Thoracic aorta (tissue), 2 donors: Measurements from ENCODE around the gene DSCAM. TPM values are rescaled to one million over a fixed set of nuclear protein-coding genes. Genes with fewer than 3 reads are reported as not detected.

Experiments
- ATAC-seq: fragments of 150-250 bp; one replicate; pipeline ENCODE4 v1.8.0; 2017; ENCODE audit warnings: low read depth; ENCODE audit not compliant: insufficient number of reproducible peaks, low FRiP score
- DNase-seq: peaks from one replicate; pipeline ENCODE4 v3.0.0-alpha.2; 2020; ENCODE audit warnings: low spot score
- H3K27ac ChIP-seq, 2 donors: fragments of 200-600 bp; sonication (generic); 1 replicate in 1 of 2; 2 replicates in 1 of 2; pipeline ENCODE4 v1.5.1; 2016; ENCODE audit warnings: mild to moderate bottlenecking in 2 of 2, moderate library complexity in 2 of 2
- H3K27me3 ChIP-seq: fragments of 200-600 bp; sonication (generic); replicated peaks from 2 replicates; pipeline ENCODE4 v1.6.0; 2016; ENCODE audit warnings: mild to moderate bottlenecking; ENCODE audit not compliant: insufficient read depth
- H3K36me3 ChIP-seq: fragments of 200-600 bp; sonication (generic); one replicate; pipeline ENCODE4 v1.5.1; 2016
- H3K4me1 ChIP-seq, 2 donors: fragments of 200-600 bp; sonication (generic); 1 replicate in 1 of 2; 2 replicates in 1 of 2; pipeline versions ENCODE4 v1.5.1 to v1.6.0; 2016; ENCODE audit warnings: low read depth in 2 of 2, mild to moderate bottlenecking in 1 of 2; ENCODE audit not compliant: control insufficient read depth in 1 of 2
- H3K4me3 ChIP-seq: fragments of 200-600 bp; sonication (generic); 2 replicates; pipeline ENCODE4 v1.5.1; 2016; ENCODE audit warnings: mild to moderate bottlenecking
- H3K9me3 ChIP-seq: fragments of 200-600 bp; sonication (generic); 2 replicates; pipeline ENCODE4 v1.5.1; 2016
- CTCF ChIP-seq: fragments of 200-600 bp; sonication (generic); IDR thresholded peaks from one replicate; pipeline ENCODE4 v1.5.1; 2019; ENCODE audit warnings: antibody characterized with exemption
- total RNA-seq, 2 donors: library from RNA; depleted of rRNA; stranded (reverse); fragments of >200 nt; gene quantifications; one replicate each; pipeline versions ENCODE4 v1.1.0 to v1.2.3, GENCODE V29; 2016

The DSCAM gene
- total RNA-seq, 2 donors from 2014 or later, result not detected

GRCh38 chr21:40120940-40121575 is 725.9 kb downstream of the DSCAM start:
- H3K27me3 ChIP-seq, result no peaks in the 10 kb centered on the region
- no peaks in the 10 kb centered on the region for H3K36me3 ChIP-seq
- no peak for DNase-seq
- peak; percentile 92 for TF ChIP-seq CTCF
- no peak overlapping the region for H3K4me3 ChIP-seq
- no peak overlapping the region for H3K27ac ChIP-seq
- H3K4me1 ChIP-seq, result no peaks in the 10 kb centered on the region
- ATAC-seq, result no peak
- H3K9me3 ChIP-seq, result no peaks in the 10 kb centered on the region

- no peaks in the 10 kb centered on the region for H3K36me3 ChIP-seq
- no peaks in the 10 kb centered on the region for H3K27me3 ChIP-seq
- H3K4me3 ChIP-seq, result no peak overlapping the region
- no peak for ATAC-seq
- no peaks in the 10 kb centered on the region for H3K9me3 ChIP-seq
- no peak for DNase-seq
- no peak overlapping the region for H3K27ac ChIP-seq
- H3K4me1 ChIP-seq, result no peaks in the 10 kb centered on the region
- TF ChIP-seq CTCF, result no peak
Measured at GRCh38 chr21:40118527-40118926, 728.4 kb downstream of the DSCAM start.

GRCh38 chr21:40117236-40117635 is 729.7 kb downstream of the DSCAM start:
- H3K4me1 ChIP-seq, result no peaks in the 10 kb centered on the region
- ATAC-seq (no peak), DNase-seq (no peak)
- TF ChIP-seq CTCF, result no peak
- H3K36me3 ChIP-seq, result no peaks in the 10 kb centered on the region
- no peaks in the 10 kb centered on the region for H3K27me3 ChIP-seq
- H3K4me3 ChIP-seq, result no peak overlapping the region
- H3K27ac ChIP-seq, result no peak overlapping the region
- H3K9me3 ChIP-seq, result no peaks in the 10 kb centered on the region

GRCh38 chr21:40115775-40116174 is 731.2 kb downstream of the DSCAM start:
- H3K27ac ChIP-seq, result no peak overlapping the region
- H3K9me3 ChIP-seq, result no peaks in the 10 kb centered on the region
- no peak for DNase-seq
- no peak overlapping the region for H3K4me3 ChIP-seq
- H3K27me3 ChIP-seq, result no peaks in the 10 kb centered on the region
- no peaks in the 10 kb centered on the region for H3K36me3 ChIP-seq
- ATAC-seq, result no peak
- no peaks in the 10 kb centered on the region for H3K4me1 ChIP-seq
- no peak for TF ChIP-seq CTCF

- ATAC-seq (no peak), DNase-seq (no peak)
- Histone ChIP-seq H3K9me3 (no peaks in the 10 kb centered on the region), H3K36me3 (no peaks in the 10 kb centered on the region), H3K4me1 (no peaks in the 10 kb centered on the region), H3K4me3 (no peak overlapping the region), H3K27ac (no peak overlapping the region), H3K27me3 (no peaks in the 10 kb centered on the region)
- no peak for TF ChIP-seq CTCF
Measured at GRCh38 chr21:40102682-40103081, 744.3 kb downstream of the DSCAM start.
